ENCODE measurements around the gene MAL. TPM values are rescaled to one million over a fixed set of nuclear protein-coding genes. Genes with fewer than 3 reads are reported as not detected.

The MAL gene
- total and polyA plus RNA-seq, 11 donors, result 0.97 to 12.7 (median 3.5) TPM

DNA sequence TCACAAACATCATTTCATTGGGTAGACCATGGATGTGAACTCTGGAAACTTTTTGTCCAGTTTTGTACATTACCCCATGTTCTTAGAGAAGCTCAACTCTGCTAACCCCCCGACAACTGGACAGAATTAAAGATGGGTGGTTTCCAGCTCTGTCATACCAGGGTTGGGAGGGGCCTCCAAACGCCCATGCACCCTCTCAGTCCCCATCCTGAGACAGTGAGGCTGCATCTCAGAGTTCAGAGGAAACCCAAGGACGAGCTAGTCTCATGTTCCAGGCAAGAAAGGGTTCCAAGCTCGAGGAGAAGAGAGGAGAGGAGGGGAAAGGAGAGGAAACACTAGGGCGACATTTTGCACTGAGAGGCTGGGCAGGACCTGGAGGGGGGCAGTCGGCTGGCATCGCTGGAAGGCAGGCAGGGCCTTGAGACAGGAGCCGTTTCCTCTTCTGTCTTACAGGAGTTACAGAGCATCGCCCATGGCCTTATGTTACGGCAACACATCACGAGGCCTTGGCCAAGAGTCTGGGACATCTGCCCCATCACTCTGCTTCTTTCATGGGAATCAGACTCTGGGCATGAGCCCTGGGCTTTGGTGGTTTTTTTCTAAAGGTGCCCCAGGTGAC lies 16.4 kb downstream of the MAL start:
- ATAC-seq, result no peak
- intact Hi-C loops (cut with DNase I), result no loop called here
- H3K27me3 ChIP-seq, result peaks cover 0 to 10% (median 0%) of the 10 kb centered on the region in 9 donors
- no peak overlapping the region for H3K4me3 ChIP-seq
- DNase-seq, result no peak
- H3K9me3 ChIP-seq, result no peaks in the 10 kb centered on the region
- 81 to 88% (median 84%) methylated on average over 11 of the region's 11 CpGs for WGBS, 4 donors
- TF ChIP-seq POLR2A (IDR thresholded peaks at IDR 0.05), result no peak
- TF ChIP-seq, protein P1, sequence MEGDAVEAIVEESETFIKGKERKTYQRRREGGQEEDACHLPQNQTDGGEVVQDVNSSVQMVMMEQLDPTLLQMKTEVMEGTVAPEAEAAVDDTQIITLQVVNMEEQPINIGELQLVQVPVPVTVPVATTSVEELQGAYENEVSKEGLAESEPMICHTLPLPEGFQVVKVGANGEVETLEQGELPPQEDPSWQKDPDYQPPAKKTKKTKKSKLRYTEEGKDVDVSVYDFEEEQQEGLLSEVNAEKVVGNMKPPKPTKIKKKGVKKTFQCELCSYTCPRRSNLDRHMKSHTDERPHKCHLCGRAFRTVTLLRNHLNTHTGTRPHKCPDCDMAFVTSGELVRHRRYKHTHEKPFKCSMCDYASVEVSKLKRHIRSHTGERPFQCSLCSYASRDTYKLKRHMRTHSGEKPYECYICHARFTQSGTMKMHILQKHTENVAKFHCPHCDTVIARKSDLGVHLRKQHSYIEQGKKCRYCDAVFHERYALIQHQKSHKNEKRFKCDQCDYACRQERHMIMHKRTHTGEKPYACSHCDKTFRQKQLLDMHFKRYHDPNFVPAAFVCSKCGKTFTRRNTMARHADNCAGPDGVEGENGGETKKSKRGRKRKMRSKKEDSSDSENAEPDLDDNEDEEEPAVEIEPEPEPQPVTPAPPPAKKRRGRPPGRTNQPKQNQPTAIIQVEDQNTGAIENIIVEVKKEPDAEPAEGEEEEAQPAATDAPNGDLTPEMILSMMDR (IDR thresholded peaks at IDR 0.05), result no peak
- H3K4me1 ChIP-seq, result peaks cover 0 to 30% (median 8%) of the 10 kb centered on the region in 12 donors
- peak overlapping the region in 1 of 12 donors; percentile 11 for H3K27ac ChIP-seq
- no peaks in the 10 kb centered on the region for H3K36me3 ChIP-seq

DNA sequence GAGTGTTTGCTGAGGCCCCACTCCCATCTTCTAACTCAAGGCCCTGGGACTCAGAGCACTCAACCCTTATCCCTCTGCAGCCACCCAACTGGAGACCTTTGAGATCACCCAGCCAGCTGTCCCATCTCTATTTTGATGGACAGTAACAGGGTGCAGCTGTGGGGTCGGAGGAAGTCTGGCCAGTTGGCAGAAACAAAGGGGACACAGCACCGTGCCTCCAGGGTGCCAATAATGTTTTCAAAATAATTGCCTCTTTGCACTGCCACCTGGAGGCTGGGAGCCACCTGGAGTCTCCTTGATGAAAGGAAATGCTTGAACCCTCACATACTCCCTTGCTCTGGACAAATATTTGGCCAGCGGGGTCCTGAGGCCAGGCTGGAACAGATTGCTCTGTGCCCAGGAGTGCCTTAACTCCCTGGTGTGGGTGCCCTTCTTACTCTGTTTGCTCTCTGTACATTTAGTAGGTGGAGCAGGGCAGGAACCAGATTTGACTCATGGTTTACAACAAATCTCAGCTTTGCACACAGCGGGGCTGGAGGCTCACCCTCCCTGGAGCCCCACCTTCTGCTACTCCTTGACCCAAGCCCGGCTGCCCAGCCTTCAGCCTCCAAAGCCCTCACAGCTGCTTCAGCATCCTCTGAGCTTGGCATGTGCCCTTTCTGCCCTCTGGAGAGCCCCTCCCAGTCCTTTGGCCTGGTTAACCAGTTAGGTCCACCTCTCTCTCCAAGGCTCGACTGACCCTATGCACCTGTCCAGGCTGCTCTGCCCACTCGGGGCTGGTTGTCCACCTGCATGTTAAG lies 17.2 kb downstream of the MAL start:
- Histone ChIP-seq H3K4me3 (no peak overlapping the region), H3K36me3 (no peaks in the 10 kb centered on the region), H3K9me3 (no peaks in the 10 kb centered on the region), H3K27ac (peak overlapping the region in 6 of 12 donors; percentile 15 to 81 (median 78)), H3K4me1 (peaks cover 0 to 30% (median 8%) of the 10 kb centered on the region in 12 donors), H3K27me3 (peaks cover 0 to 10% (median 0%) of the 10 kb centered on the region in 9 donors)
- 44 to 65% (median 54%) methylated on average over 6 to 7 of the region's 7 CpGs for WGBS, 4 donors
- DNase-seq (no peak), ATAC-seq (peak in 3 of 4 donors; percentile 3 to 8 (median 3))
- intact Hi-C loops (cut with DNase I), result no loop called here
- TF ChIP-seq POLR2A (IDR thresholded peaks at IDR 0.05), result no peak
- TF ChIP-seq, protein P1 (IDR thresholded peaks at IDR 0.05), result no peak

DNA sequence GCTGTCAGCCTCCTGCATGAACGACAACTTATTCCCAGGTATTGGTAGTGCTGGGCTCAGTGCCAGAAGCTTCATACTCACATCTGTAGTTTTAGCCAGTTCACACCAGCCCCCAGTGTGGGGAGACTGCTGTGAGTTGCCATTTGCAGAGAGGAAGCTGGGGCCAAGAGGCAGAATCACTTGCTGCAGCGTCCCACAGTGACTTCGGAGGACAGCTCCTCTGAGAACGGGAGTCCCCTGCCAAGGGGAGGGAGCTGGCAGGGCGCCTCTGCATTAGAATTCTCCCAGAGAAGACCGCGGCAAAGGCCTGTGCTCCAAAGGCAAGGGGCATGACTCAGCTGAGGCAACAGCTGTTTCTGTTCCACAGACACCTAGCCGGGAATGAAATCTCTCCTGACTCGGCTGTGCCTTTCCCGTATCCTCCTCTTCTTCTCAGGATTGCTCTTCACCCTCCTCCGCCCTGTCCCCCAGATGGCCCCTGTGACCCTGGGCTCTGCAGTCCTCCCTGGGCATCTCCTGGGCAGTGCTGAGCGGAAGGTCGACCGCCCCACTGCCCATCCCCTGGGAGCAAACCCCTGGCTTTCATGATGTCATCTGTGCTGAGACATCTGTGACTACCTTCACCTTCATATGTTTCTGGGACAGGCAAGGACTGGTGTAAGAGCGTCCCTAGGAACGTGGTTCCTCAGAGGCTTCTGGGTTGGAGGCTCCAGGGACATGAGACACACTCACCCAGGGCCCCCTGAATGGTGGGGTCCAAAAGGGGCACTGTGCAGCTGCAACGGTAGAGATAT lies 18.0 kb downstream of the MAL start:
- H3K4me3 ChIP-seq, result no peak overlapping the region

More for the DNA sequence above, 18.0 kb downstream of the MAL start:
- DNase-seq (peak; percentile 85 to 95 (median 92)), ATAC-seq (peak; percentile 92 to 99 (median 96))
- Histone ChIP-seq H3K4me1 (peaks cover 0 to 30% (median 8%) of the 10 kb centered on the region in 12 donors), H3K36me3 (no peaks in the 10 kb centered on the region), H3K9me3 (no peaks in the 10 kb centered on the region), H3K27ac (peak overlapping the region in 11 of 12 donors; percentile 40 to 85 (median 77)), H3K27me3 (peaks cover 0 to 10% (median 0%) of the 10 kb centered on the region in 9 donors)
- WGBS, 4 donors, result 24 to 43% (median 27%) methylated on average over 11 to 17 of the region's 17 CpGs
- TF ChIP-seq, protein P1 (IDR thresholded peaks at IDR 0.05), result no peak
- TF ChIP-seq POLR2A (IDR thresholded peaks at IDR 0.05), result no peak
- intact Hi-C loops (cut with DNase I), result no loop called here

All from heart left ventricle (tissue), 16 donors.